ENCODE measurements around the gene RAB9A. TPM values are rescaled to one million over a fixed set of nuclear protein-coding genes. Genes with fewer than 3 reads are reported as not detected.

The RAB9A gene
- total and polyA plus RNA-seq, 9 of the 15 experiments (the other 6 are each of a cell fraction or from before 2014, with no cell fraction given), result 13.5 to 20.8 (median 17.7) TPM

DNA sequence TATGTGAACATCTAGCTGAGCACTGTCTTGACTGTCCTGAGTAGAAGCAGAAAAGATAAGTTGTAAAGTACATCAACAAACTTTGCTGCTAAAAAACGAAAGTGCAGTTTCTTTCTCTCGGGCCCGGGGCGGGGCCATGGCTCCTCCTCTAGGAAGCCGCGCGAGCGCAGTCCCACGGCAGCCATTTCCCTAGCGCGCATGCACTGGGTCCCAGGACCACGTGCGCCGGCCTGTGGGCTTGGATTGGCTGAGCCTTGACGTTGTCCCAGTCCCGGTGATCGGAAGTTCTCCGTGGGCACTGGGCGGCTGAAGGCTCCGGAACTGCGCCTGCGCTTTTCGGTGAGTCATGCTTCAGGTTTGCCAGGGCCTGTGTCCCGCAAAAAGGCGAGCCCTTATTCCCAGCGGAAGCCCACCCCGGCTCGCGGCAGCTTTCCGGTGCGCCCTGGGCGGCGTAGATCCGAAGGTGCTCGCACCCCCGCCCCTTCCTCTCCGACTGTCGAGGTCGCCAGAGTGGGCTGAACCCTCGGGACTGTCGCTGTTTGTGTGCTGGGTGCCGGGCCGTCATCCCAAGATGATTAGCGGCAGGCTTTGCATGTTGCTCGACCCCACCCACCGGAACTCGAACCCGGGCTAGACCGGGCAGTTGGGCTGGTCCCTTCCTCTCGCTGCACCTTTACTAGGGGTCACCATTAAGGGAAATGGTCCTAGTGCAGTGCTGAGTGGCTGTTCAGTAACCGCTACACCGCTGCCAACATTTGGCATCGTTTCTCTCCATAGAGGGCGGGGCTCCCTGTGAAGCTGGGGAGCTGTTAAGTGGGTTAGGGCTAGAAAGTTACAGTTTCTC, 35.9 kb upstream of the RAB9A start, which contains the start of gene TCEANC (continued):
- TF ChIP-seq ATF1 (CRISPR knock-in tag; IDR thresholded peaks at IDR 0.05) (no peak), ATF1 (tag; IDR thresholded peaks at IDR 0.05) (peak; percentile 70), NFXL1 (CRISPR knock-in tag; IDR thresholded peaks at IDR 0.05) (no peak), RCOR1 (IDR thresholded peaks at IDR 0.05; ENCODE audit: borderline replicate concordance in 1 of 2, low read depth in 2 of 2, low read length in 2 of 2) (peak in 1 of 2 experiments; percentile 28; a peak in 1 of 4 replicates), MYBL2 (IDR thresholded peaks at IDR 0.05; ENCODE audit: low read depth) (no peak), MYBL2 (CRISPR knock-in tag; IDR thresholded peaks at IDR 0.05; ENCODE audit: borderline replicate concordance) (no peak), EHMT2 (IDR thresholded peaks at IDR 0.05) (no peak), NCOA6 (IDR thresholded peaks at IDR 0.05) (no peak), MYNN (IDR thresholded peaks at IDR 0.05) (no peak), MYNN (CRISPR knock-in tag; IDR thresholded peaks at IDR 0.05) (no peak), MECOM (CRISPR knock-in tag; IDR thresholded peaks at IDR 0.05) (no peak), ZNF766 (CRISPR knock-in tag; conservative IDR thresholded peaks at IDR 0.05) (no peak), MEF2A (IDR thresholded peaks at IDR 0.05; ENCODE audit: control insufficient read depth, low read depth, low read length) (no peak), TBL1XR1 (IDR thresholded peaks at IDR 0.05; ENCODE audit: low read length in 2 of 2) (no peak; a peak in 1 of 4 replicates)
- TF ChIP-seq, protein P1, sequence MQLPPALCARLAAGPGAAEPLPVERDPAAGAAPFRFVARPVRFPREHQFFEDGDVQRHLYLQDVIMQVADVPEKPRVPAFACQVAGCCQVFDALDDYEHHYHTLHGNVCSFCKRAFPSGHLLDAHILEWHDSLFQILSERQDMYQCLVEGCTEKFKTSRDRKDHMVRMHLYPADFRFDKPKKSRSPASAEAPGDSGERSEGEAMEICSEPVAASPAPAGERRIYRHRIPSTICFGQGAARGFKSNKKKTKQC (CRISPR knock-in tag; IDR thresholded peaks at IDR 0.05), result no peak
- TF ChIP-seq, protein P2, sequence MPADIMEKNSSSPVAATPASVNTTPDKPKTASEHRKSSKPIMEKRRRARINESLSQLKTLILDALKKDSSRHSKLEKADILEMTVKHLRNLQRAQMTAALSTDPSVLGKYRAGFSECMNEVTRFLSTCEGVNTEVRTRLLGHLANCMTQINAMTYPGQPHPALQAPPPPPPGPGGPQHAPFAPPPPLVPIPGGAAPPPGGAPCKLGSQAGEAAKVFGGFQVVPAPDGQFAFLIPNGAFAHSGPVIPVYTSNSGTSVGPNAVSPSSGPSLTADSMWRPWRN (IDR thresholded peaks at IDR 0.05; ENCODE audit: low read depth), result no peak
- TF ChIP-seq, protein P3, sequence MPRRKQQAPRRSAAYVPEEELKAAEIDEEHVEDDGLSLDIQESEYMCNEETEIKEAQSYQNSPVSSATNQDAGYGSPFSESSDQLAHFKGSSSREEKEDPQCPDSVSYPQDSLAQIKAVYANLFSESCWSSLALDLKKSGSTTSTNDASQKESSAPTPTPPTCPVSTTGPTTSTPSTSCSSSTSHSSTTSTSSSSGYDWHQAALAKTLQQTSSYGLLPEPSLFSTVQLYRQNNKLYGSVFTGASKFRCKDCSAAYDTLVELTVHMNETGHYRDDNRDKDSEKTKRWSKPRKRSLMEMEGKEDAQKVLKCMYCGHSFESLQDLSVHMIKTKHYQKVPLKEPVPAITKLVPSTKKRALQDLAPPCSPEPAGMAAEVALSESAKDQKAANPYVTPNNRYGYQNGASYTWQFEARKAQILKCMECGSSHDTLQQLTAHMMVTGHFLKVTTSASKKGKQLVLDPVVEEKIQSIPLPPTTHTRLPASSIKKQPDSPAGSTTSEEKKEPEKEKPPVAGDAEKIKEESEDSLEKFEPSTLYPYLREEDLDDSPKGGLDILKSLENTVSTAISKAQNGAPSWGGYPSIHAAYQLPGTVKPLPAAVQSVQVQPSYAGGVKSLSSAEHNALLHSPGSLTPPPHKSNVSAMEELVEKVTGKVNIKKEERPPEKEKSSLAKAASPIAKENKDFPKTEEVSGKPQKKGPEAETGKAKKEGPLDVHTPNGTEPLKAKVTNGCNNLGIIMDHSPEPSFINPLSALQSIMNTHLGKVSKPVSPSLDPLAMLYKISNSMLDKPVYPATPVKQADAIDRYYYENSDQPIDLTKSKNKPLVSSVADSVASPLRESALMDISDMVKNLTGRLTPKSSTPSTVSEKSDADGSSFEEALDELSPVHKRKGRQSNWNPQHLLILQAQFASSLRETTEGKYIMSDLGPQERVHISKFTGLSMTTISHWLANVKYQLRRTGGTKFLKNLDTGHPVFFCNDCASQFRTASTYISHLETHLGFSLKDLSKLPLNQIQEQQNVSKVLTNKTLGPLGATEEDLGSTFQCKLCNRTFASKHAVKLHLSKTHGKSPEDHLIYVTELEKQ (CRISPR knock-in tag; IDR thresholded peaks at IDR 0.05), result no peak
- TF ChIP-seq, protein P4, sequence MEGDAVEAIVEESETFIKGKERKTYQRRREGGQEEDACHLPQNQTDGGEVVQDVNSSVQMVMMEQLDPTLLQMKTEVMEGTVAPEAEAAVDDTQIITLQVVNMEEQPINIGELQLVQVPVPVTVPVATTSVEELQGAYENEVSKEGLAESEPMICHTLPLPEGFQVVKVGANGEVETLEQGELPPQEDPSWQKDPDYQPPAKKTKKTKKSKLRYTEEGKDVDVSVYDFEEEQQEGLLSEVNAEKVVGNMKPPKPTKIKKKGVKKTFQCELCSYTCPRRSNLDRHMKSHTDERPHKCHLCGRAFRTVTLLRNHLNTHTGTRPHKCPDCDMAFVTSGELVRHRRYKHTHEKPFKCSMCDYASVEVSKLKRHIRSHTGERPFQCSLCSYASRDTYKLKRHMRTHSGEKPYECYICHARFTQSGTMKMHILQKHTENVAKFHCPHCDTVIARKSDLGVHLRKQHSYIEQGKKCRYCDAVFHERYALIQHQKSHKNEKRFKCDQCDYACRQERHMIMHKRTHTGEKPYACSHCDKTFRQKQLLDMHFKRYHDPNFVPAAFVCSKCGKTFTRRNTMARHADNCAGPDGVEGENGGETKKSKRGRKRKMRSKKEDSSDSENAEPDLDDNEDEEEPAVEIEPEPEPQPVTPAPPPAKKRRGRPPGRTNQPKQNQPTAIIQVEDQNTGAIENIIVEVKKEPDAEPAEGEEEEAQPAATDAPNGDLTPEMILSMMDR (IDR thresholded peaks at IDR 0.05 in 2 of 3, conservative IDR thresholded peaks at IDR 0.05 in 1 of 3; ENCODE audit: insufficient read depth in 2 of 3, low read depth in 1 of 3, low read length in 3 of 3), result no peak
- TF ChIP-seq, protein P5, sequence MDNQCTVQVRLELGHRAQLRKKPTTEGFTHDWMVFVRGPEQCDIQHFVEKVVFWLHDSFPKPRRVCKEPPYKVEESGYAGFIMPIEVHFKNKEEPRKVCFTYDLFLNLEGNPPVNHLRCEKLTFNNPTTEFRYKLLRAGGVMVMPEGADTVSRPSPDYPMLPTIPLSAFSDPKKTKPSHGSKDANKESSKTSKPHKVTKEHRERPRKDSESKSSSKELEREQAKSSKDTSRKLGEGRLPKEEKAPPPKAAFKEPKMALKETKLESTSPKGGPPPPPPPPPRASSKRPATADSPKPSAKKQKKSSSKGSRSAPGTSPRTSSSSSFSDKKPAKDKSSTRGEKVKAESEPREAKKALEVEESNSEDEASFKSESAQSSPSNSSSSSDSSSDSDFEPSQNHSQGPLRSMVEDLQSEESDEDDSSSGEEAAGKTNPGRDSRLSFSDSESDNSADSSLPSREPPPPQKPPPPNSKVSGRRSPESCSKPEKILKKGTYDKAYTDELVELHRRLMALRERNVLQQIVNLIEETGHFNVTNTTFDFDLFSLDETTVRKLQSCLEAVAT (IDR thresholded peaks at IDR 0.05), result peak in 1 of 2 experiments; percentile 45; a peak in 1 of 4 replicates
